Forelimb muscle (tissue), 1 donor: ENCODE measurements around the gene RAB33A. TPM values are rescaled to one million over a fixed set of nuclear protein-coding genes. Genes with fewer than 3 reads are reported as not detected.
"Not testable (repeated sequence)": the region's sequence is repeated elsewhere in the genome, so short reads cannot be mapped to it uniquely, and the experiment has no call there.

Experiments
- DNase-seq: peaks from one replicate; pipeline ENCODE4 v3.0.0-alpha.2; 2013; ENCODE audit warnings: low read depth
- polyA plus RNA-seq: library from polyadenylated mRNA; unstranded; fragments of 120-200 nt; gene quantifications from one replicate; pipeline ENCODE4 v1.2.1, GENCODE V29; 2013; ENCODE audit not compliant: insufficient read length

The RAB33A gene
- polyA plus RNA-seq, 1 donor: 0.43 TPM

DNA sequence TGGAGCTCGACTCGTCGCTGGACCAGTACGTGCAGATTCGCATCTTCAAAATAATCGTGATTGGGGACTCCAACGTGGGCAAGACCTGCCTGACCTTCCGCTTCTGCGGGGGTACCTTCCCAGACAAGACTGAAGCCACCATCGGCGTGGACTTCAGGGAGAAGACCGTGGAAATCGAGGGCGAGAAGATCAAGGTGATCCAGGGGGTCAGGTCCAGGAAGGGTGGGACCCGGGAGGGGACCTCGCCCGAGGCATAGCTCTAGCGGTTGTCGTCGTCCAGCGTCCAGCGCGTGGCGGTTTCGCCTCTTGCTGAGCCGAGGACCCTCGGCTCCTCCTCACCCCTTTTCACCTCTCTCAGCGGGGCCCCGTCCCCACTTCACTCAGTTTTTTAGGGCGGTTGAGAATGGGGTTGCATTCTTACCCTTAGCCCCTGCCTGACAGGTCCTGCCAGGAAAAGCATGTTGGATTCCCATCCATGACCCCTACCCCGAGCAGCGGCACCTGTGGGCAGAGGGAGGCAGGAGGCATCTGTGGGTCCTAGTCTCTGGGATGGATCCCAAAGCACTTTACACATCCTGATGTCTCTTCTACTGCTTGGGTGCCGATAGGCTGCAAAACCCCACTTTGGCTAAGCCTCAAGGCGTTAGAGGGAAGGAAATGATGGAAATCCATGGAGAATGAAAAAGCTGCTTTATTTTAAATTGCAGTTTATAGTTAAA is 524 bp downstream of the RAB33A start:
- no peak for DNase-seq

DNA sequence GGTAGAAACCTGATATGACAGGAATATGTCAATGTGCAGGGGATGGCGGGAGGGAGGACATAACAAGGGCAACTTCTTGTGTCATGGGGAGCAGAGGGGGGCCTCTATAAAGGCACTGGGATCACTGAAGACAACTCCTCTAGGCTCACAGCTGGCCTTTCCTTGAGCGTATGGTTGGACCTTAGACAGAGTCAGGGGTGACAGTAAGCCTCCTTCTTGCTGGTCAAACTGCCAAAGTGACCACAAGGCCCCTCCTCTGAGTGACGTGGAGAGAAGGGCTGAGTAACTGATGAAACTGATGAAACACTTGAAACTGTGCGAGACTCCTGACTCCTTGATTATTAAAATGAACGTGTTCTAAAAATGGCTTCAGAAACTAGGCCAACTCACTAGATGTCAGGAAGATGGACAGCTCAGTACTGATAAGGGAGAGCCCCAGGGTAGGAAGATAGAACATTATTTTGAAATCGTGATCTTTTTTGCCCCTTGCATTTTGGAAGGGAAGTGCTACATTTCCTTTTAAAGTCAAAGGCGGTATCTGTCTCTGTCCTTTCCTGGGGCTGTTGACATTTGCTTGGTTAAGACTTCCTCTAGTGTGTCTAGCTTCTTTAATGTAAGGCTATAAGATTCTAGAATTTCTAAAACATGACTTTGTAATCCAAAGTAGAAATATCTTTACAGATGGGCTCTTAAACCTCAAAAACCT is 1.6 kb downstream of the RAB33A start:
- no peak for DNase-seq

DNA sequence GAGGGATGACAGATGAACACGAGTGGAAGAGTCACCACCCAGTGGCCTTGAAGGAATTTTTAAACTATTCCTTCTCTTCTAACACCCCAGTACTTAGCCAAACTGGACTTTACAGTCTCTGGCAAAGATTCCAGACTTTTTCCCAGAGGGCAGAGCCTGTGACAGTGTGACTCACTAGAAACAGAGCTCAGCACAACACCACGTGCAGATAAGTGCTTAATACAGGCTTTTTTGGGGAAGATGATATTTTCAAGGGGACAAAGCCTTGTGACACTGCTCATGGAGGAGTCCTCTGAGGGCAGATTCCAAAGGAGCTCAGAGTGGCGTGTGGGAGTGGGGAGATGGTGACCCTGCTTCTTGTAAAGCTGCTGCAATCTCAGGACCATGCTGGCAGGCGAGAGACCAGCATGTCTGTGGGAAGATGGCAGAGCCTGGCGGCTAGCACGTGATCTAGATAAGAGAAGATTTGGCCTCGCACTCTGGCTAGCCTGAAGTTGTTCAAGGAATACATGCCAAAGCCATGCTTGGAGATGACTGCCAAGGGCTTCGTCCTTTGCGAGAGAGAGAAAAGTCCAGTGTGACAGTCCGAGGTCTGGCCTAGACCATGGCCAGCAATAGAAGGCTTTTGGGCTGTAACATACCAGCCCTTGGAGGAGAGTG is 2.4 kb downstream of the RAB33A start:
- DNase-seq: no peak

- no peak for DNase-seq
Measured at GRCh38 chrX:130174937-130175336, 3.2 kb downstream of the RAB33A start.

GRCh38 chrX:130176354-130176776 is 4.6 kb downstream of the RAB33A start:
- no peak for DNase-seq

DNA sequence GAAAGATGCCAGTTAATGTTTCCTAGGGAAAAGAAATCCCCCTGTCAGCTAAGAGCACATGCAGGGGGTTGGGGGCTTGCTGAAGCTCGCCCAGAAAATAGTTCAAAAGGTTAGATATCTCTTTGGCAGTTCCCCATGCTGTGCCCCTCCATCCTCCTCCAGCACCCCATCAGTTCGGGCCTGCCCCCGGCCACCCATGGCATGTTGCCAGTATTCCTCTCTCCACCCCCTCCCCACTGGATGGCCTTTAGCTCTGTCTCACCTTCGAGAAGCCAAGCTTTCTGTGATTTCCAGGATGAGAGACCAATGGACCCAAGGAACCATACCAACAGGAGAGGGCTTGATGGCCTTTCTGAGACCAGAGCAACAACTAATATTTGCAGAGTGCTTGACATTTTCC is 5.2 kb downstream of the RAB33A start:
- DNase-seq: no peak

DNA sequence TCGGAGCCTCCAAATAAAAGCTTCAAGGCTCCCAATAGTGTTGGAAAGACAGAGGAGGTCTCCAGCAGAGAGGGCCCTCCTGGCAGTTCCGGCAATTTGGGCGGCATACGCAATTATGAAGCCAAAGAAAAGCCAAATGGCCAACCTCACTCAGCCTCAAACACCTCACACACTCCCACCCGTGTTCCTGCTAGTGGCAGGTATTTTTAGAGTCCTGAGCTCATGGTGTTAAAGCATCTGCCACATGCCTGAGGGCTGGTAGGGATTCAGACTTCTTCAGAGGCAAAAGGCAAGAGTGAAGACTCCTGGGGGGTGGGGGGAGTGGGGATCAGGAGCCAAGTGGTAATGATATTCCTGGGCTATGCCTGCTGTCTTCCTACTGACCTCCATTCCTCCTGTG is 7.4 kb downstream of the RAB33A start:
- DNase-seq: no peak

DNA sequence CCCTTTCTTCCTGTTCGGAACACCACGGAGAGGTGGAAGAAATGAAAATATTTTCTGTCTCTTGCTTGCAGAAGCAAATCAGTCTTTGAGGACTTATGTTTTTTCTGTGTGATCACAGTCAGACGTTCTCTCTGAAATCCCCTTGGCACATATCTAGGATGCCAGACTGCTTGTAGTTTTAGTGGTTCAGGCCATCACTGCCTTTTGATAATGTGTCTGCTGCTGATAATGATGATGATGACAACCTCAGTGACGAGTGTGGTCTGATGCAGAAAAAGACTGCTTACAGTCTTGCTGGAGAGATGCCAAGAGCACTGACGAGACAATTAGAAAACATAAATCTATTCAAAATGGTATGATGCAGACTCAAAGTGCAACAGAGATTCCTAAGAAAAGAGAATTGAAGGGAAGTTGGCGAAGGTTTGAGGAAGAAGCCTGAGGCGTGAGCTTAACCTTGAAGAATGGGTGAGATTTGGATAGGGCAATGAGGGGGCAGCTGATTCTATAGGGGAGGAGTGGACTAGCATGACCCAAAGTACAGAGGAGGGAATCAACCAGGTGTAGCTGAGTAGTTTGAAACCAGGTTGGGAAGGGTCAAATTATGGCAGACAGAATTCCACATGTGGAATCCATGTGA is 7.9 kb downstream of the RAB33A start:
- DNase-seq: no peak

DNA sequence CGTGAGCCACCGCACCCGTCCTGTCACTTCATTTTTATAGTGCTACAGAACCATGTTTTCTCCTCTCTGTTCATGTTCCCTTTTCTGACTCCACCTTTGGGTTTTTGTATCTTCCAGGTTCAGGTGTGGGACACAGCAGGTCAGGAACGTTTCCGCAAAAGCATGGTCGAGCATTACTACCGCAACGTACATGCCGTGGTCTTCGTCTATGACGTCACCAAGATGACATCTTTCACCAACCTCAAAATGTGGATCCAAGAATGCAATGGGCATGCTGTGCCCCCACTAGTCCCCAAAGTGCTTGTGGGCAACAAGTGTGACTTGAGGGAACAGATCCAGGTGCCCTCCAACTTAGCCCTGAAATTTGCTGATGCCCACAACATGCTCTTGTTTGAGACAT is 12.4 kb downstream of the RAB33A start:
- DNase-seq: no peak

DNA sequence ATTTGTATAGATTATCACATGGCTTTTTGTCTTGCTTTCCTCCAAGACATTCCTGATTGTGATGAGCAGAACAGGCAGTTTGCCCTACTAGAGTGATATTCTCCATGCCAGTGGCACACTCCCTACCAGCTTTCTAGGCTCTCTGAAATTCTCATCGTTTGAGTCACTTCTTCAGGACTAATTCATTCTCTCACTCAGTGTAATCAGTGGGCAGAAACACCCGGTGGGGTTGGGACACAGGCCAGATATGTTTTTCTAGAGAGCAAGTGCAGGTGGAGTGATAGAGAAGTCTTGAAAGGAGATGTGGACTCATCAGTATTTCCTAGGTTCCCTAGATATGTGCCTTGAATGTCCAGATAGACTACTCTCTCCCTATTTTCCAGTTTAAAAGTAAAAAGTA is 13.1 kb downstream of the RAB33A start:
- DNase-seq: no peak

- DNase-seq: no peak
Measured at GRCh38 chrX:130186651-130187050, 14.9 kb downstream of the RAB33A start.

- no peak for DNase-seq
Measured at GRCh38 chrX:130190801-130191200, 19.0 kb downstream of the RAB33A start.

DNA sequence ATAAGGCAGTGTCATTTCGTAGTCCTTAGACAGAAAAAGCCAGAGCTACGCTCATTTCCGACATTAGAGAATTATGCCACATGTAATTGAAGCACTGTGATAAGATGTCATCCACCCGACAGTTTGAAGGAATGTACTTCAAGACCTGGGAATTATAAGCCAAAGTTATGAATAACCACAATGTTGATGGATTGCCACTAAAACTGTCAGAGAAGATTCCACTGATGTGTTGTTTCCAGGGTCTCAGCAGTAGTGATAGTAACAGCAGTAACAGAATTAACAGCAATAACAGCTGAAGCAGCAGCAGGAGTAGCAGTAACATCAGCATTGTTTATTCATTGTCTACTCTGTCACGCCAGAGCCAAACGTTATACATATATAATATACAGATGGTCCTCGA is 24.7 kb downstream of the RAB33A start:
- no peak for DNase-seq

GRCh38 chrX:130197464-130197863 is 25.7 kb downstream of the RAB33A start:
- no peak for DNase-seq

DNA sequence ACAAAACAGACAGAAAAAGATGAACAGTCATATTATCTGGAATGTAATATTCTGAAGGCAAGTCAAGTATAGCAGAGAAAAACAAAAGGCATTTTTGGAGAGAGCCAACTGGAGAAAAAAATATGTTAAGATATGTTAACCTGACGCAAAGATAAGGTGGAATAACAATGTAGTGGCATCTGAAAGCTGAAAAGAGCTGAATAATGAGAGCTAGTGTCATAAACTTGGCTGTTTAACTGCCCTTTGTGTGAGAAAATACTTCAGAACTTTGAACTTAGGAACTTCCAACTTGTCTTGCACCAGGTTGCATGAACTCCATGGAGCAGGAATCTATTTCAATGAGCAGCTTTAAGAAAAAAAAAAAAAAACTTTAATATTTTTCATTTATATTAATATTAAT is 32.9 kb downstream of the RAB33A start:
- DNase-seq: no peak

DNA sequence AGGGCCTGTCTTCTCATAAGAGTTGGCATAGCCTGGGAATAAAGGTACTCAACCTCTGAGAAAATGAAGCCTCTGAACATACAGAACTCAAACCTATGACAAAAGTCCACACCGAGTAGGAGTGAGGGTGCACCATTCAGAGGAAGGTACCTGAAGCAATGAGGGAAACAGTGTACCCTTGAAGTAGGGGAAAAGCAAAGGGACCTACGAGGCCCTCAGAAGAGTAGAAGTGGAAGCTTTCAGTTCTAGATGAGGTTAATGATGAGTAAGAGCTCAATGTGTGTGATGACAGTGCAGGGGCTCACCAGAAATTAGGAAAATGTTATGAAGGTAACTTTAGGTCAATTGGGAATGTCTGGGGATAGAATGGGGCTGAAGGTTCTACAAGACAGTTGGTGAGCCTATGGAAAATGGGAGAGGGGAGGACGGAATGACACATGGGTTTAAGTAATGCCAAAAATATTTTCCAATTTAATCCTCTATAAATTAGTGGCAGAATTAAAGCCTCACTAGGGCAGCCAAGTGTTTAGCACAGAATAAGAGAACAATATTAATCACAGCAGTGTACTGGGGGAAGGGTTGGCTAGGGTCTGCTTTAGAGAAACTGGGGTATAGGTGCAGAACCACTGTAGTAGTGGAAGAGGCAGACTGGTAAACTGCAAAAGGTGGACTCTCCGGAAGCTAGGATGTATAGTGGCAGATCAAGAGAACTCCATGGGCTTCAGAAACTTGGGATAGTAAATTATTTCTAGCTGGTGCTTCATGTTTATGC is 39.8 kb downstream of the RAB33A start:
- no peak for DNase-seq

- DNase-seq: no peak
Measured at GRCh38 chrX:130212371-130212770, 40.6 kb downstream of the RAB33A start.

- DNase-seq: no peak
Measured at GRCh38 chrX:130213376-130213775, 41.6 kb downstream of the RAB33A start.

GRCh38 chrX:130216320-130216719 is 44.6 kb downstream of the RAB33A start:
- no peak for DNase-seq

DNA sequence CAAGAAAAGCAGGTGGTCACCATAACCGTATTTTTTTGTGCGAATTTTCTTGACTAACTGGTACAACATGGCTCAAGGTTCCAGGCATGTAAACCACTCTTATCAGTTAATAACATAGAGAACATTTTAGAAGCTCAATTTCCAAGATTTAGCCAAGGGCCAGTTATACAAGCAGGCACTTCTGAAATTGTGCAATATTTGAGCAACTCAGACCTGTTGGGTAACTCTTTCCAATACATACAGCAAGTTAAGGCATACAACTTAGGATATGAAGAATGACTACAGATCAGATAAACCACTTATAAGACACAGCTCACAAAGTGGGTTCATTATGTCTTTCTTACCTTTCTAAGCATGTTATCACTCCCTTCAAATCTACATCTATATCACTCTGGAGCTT is 53.0 kb downstream of the RAB33A start:
- no peak for DNase-seq

- DNase-seq: no peak
Measured at GRCh38 chrX:130228871-130229270, 57.1 kb downstream of the RAB33A start.

DNA sequence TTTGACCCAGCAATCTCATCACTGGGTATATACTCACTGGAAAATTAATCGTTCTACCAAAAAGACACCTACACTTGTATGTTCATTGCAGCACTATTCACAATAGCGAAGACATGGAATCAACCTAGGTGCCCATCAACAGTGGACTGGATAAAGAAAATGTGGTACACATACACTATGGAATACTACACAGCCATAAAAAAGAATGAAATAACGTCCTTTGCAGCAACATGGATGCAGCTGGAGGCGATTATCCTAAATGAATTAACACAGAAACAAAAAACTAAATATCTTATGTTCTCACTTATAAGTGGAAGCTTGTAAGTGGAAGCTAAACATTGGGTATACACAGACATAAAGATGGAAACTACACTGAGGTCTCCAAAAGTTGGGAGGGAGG is 59.4 kb downstream of the RAB33A start:
- DNase-seq: not testable (repeated sequence)
